Superior temporal gyrus (tissue), 1 donor: ENCODE results near the gene DHX16.
"Not testable (repeated sequence)": the region's sequence is repeated elsewhere in the genome, so short reads cannot be mapped to it uniquely, and the experiment has no call there.

ENCODE experiments used
- DNase-seq: peaks from one replicate; pipeline ENCODE4 v3.0.0-alpha.2; 2016; ENCODE audit errors: extremely low spot score

The DHX16 gene

DNA sequence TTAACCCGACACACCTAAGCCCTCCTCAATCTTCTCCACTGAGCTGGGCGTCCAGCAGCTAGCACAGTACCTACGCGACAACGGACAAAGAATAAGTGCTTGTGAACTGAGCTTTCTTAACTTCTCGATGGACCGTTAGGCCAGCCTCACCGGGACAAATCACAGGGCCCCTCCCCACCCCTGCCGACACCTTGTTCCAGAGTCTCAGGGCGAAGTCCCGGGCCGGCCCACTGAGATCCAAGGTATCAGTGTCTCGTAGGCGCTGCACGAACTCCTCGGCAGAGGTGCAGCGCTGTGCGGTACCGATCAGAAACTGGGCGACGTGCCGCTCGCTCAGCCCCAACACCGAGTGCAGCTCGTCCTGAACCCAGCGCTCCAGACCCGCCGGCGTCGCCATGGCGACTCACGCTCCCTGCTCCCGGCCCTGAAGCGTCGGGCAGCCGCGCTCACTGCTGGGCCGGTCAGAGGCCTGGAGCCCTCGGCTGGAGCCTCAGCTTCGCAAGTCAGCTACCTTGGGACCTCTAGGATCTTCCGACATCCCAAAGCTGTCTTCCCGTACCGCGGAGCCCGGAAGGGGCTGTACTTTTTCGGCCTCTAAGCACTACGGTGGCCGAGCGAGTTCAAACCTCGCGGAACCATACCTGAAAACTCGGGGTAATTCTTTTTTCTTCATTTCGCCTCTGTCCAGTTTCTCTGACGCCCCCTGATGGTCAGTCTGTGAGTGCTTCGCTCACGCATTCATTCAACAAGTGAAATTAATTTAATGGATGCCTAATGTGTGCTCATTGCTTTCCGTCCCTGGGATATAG, at the start of gene DHX16:
DHX16 (minus strand) TSS at position 562 of the 809 bp plus-strand sequence; CDS start at position 397, 165 bp downstream.
- peak; percentile 97 for DNase-seq

DNA sequence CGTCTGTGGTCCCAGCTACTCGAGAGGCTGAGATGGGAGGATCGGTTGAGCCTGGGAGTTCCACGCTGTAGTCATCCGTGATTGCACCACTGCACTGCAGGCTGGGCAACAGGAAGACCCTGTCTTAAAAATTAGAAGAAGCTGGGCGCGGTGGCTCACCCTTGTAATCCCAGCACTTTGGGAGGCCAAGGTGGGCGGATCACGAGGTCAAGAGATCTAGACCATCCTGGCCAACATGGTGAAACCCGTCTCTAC, 49.1 kb upstream of the DHX16 start:
- DNase-seq = not testable (repeated sequence)

DNA sequence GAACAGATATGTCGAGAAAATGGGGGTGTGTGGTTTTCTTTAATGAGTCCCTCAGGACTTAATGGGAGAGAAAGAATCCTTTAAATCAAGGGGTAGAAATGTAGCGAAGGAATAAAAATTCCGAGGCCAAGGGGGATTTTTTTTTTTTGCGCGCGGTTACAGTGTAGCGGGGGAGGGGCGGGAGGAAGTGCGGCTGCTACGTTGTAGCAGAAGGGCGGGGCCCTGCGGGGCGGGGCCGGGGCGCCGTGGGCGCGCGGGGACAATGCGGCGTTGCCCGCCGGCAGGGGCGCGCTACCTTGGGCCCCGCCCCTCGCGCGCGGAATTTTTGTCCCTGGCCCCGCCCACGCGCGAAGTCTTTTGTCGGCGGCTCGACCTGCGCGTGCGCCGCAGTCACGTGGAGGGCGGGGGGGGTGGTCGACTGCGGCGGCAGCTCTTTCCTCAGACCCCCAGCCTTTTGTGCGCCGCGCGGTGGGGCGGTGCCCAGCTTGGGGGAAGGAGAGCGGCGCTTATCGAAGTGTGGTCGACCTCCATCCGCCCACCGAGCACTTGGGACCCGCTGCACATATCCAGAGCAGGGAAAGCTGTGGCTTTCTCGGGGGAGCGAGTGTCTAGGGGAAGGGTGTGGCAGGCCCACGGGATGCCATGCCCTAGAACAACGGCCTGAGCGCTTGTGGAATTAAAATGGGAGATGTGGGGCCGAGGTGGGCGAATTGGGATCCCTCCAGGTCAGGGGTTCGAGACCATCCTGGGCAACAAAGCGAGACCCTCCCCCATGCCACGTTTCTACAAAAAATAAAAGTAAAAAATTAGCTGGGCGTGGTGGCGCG, 48.6 kb upstream of the DHX16 start:
- peak; percentile 83 for DNase-seq

DNA sequence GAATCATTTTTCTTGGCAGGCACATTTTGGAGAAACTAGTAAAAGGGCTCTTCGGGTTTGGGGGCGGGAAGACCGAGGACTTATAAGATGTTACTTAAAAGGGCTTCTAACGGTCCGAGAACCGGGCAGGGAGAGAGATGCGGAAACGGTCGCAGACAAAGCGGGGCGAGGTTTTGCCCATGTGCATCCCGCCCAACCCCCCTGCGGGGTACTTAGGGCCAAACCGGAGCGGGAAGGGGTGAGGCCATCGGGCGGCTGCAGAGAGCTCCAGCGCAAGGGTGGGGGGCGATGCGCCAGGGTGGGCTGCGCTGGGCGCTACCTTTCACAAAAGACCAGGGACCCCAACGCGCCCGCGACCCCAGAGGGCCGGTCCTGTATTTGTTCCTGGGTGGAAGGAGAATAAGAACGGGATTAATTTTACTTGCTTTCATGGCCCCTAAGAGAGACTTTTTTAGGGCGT, 48.0 kb upstream of the DHX16 start:
- DNase-seq = peak; percentile 57

DNA sequence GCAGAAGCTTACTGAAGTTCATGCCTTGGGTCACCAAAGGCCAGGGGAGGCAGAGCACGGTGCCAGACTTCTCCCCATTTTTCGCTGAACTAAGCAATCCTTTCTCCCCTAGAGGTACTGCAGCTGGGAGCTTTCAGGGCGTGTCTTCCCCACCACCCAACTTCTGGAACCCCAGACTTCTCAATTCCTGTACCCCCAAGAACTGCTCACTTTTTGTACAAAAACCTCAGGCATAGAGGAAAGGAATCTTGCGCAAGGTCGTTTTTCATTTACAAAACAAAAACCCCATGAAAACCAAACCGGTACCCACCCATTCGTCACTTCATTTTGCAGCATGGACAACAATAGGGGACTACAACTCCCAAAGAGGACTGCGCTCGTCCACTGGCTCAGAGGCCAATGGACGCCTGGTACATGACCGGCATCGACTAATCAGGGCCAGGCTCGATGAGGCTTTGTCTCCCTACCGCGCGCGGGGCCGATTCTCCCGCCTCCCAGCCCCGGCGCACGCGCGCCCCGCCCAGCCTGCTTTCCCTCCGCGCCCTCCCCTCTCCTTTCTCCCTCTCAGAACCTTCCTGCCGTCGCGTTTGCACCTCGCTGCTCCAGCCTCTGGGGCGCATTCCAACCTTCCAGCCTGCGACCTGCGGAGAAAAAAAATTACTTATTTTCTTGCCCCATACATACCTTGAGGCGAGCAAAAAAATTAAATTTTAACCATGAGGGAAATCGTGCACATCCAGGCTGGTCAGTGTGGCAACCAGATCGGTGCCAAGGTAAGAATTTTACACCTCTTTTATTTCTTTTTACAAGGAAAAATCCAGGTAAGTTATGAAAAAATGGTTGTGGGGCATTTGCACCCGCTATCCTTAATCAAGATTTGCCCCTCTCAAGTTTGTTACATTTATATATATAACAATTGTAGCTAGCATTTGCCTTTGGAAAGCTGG, 47.3 kb upstream of the DHX16 start, which contains the start of gene TUBB:
TUBB (plus strand) TSS at position 562 of the 947 bp plus-strand sequence; CDS start at position 717, 155 bp downstream.
- peak; percentile 98 for DNase-seq

DNA sequence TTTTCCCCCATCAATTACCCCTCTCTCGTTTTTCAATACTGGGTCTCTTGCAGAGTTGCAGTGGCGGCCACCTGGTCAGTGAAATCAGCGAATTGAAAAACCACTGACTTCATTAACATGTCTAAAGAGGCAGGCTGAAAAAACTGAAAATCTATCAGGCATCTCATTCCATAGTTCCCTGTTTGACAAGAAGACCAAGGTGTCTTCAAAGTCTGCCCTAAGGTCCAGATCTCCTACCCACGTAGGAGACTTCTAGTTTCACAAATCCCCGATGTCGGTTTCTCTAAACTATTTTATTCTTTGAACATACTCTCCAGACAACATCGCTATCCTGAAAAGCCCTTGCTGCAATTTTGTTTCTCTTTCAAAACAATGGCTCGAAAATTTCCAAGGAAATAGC, 46.5 kb upstream of the DHX16 start:
- no peak for DNase-seq

DNA sequence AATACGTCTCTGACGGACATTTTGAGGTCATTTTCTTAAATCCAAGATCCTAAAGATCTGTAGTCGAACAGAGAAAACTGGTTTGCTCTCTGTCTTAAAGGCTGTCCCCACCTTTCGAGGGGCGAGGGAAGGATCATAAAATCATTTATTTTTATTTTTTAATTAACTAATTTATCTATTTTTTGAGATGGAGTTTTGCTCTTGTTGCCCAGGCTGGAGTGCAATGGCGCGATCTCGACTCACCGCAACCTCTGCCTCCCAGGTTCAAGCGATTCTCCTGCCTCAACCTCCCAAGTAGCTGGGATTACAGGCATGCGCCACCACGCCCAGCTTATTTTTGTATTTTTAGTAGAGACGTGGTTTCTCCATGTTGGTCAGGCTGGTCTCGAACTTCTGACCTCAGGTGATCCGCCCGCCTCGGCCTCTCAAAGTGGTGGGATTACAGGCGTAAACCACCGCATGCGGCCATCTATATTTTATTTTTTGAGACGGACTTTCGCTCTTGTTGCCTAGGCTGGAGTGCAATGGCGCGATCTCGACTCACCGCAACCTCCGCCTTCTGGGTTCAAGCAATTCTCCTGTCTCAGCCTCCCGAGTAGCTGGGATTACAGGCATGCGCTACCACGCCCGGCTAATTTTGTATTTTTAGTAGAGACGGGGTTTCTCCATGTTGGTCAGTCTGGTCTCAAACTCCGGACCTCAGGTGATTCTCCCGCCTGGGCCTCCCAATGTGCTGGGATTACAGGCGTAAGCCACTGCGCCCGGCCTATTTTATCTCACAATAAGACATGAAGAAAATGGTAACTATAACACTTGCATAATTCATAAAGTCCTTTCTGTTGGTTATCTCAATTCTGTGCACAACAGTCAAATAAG, 45.3 kb upstream of the DHX16 start:
- DNase-seq = not testable (repeated sequence)

DNA sequence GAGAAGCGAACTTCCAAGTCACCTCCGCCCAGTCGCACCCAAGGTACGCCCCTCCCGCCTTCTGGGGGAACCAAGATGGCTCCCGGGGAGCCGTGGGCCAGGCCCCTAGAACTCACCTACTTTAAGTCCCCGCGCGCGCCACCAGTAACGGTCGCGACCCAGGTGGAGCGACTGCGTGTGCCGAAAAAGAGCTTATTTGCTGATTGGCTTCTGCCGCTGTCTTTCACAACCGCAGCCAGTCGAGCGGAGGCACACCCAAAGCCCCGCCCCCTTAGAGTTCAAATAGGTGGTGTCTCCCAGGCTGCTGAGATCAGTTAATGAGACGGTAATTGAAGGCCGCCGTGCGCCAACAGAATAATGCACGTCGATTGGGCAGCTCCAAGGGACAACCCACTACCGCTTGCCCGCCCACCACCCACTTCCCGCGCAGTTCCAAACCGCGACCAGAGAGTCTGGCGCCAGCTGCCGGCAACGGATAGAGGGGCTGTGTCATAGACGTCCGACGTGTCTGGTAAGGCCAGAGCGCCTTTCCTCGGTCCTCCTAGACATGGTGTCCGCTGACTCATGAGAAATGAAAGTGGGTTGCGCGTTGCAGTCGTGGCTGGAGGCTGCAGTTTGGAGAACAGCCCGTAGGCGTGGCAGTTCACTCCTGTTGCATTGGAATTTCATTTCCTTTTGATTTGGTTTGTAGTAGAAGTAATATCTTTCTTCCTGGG, 44.5 kb upstream of the DHX16 start, which contains the start of gene MDC1:
MDC1 (minus strand) TSS at position 153 of the 716 bp plus-strand sequence. CDS start 2,106 bp downstream, outside the sequence.
- peak; percentile 99 for DNase-seq

DNA sequence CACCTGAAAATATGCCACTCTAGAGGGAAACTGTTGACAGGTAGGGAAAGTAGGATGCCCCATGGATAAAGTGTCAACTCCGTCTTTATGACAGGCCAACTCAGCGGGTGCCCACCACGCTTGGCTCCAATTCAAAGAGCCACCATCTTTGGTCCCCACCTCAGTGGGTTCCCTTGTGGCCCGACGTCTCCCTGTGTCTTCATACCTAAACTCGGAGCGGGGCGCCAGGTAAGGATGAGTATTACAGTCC, 44.0 kb upstream of the DHX16 start:
- peak; percentile 22 for DNase-seq

DNA sequence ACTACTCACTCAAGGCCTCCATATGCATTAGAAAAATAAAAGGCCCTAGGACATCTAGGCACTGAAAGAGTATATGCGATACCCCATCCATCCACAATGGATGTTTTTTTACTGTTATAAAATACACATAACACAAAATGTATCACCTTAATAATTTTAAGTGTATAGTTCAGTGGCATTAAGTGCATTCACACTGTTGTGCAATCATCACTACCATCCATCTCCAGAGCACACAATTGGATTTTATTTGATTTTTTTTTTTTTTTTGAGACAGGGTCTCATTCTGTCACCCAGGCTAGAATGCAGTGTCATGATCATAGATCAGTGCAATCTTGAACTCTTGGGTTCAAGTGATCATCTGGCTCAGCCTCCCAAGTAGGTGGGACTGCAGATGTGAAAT, 41.5 kb upstream of the DHX16 start:
- DNase-seq = no peak

DNA sequence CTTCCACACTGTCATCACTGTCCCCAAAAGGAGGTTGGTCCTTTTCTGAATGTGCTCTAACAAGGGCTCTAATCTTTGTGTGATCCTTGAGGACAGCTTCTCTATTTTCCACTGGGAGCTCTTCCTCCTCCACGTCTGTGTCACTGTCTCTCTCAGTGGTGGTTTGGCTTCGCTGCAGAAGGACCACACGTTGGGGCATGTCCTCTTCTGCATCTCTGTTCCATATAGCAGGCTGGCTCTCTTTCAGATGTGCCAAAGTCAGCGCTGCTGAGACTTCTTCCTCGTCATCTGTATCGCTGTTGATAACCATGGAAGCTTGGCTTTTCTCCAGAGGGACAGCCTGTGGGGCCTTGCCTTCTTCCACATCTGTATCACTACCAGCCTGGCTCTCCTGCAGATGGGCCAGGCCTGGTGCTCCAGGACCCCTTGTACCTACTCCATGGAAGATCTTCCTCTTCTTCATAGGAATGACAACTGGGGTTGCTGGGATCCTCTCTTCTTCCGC, 39.7 kb upstream of the DHX16 start:
- no peak for DNase-seq

DNA sequence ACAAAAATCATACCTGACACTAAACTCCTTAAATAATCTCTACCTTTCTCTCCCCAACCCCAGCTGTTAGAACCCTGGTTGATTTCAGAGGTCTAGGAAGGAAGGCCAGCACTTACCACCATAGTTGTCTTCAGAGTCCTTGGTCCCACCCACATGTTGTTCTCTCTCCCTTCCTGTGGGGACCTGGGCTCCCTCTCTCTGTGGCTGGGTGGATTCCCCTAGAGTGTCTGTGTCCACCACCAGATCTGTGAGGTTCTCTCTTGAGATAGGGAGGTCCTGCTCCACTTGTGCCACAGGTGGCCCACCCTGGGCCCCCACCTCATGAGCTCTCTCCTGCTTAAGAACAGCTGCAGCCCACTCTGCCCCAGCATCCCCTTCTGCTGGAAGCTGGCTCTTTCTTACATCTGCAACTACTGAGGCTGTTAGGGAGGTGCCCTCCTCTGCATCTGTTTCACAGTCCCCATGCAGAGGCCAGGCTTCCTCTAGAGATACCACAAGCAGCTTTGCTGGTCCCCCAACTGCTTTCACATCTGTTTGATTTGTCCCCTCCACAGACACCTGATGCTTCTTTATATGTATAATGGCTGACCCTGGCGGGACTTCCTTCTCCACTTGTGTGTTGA, 39.1 kb upstream of the DHX16 start:
- DNase-seq = no peak

DNA sequence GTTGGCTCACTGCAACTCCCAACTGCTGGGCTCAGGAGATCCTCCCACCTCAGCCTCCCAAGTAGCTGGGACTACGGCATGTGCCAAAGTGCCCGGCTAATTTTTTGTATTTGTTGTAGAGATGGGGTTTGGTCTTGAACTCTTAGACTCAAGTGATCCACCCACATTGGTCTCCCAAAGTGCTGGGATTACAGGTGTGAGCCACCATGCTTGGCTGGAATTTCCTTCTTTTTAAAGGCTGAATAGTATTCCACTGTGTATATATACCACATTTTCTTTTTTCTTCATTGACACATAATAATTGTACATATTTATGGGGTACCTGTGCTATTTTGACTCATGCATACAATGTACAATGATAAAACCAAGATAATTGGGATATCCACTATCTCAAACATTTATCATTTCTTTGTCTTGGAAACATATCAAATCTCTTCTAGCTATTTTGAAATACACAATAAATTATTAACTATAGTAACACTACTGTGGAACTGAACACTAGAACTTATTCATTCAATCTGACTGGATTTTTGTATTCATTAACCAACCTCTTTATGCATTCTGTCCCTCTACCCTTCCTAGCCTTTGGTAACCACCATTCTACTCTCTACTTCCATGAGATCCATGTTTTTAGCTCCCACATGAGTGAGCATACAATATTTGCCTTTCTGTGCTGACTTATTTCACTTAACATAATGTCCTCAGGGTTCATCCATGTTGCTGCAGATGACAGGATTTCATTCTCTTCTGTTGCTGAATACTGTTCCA, 36.5 kb upstream of the DHX16 start:
- no peak for DNase-seq

DNA sequence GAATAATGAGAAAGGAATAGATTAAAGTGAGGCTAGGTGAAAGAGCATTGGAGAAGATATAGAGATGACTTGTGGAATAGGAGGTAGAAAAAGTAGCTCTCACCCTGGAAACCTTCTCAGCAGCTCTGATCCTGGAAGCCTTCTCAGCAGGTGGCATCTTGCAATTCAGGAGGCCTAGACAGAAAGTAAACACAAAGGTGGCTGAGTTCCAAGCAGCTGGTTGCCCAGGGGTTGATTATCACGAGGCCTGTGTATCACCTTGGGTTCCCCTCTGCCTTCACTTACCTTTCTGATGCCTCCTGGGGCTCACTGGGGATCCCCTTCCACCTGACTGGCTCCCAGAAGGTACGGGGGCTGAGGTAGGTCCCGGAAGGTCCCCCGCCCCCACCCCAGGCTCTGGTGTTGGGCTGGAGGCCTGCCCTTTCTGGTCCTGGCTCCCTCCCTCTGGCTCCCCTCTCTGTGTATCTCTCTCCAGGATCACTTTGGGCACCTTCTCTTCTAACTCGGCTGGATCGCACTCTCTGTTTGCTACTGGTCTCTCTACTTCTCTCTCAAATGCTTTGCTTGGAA, 34.6 kb upstream of the DHX16 start:
- DNase-seq = no peak

DNA sequence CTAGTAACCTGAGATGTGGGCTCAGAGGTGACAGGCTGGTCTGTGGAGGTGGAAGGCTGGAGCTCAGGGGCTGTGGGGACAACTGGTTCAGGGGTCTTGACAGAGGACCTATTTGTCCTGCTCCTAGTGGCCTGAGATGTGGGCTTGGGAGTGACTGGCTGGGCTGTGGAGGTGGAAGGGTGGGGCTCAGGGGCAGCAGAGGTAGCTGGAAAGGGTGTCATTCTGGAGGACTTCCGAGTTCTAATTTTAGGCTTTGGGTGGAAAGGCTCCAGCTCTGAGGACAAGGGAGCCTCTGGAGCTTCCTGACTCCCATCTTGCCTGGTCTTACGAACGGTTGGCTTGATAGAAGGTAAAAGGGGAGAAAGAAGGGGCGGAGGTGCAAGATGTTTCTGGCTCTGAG, 32.8 kb upstream of the DHX16 start:
- no peak for DNase-seq

DNA sequence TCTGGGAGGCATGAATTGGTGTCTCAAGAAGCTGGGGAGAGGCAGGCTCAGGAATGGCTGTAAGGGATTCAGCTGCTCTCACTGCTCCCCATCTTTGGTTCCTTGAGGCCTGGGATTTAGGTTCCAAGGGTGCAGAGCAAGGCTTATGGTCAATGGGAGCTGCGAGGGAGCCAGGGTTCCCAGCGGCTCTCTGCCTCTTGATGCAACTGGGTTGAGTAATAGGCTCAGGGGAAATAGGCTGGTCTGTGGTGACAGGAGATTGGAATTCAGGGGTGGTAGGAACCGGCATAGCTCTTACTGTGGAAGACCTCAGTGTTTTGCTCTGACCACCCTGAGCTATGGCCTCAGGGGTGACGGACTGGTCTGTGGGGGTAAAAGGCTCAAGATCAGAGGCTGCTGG, 31.0 kb upstream of the DHX16 start:
- DNase-seq = no peak

DNA sequence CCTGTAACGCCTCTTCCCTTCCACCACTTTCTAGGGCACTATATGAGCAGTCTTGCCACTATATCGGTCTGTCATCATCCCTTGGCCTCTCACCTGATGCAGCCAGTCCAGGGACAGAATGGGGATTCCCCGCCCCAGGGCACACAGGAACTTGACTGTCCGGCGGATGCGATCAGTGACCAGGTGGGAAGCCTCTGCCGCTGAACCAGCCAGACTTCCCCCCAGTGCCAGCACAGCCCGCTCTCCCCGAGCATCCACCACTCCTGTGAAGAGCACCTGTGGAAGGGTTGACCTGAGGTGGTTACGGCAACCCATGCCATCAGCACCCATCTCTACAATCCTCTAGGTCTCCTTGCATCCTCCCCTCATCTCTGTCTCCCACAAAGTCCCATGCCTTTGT, 30.2 kb upstream of the DHX16 start:
- DNase-seq = no peak

DNA sequence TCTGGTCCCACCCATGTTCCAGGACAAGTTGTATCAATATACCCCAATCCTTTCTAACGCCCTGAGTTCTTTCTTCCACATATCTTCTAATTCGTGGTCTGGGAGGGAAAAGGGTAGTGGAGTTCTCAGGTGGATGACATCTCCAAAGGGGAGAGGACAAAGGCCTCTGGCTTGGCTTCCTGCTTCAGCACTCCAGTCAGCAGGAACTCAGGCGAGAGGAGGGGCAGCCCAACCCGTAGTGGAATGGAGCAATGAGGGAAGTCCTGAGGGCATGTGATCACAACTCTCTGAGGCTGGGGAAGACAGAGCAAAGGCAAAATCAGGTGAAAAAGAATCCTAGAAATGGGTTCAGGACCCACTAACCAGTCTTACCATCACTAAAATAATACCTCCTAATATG, 27.5 kb upstream of the DHX16 start:
- DNase-seq = no peak

DNA sequence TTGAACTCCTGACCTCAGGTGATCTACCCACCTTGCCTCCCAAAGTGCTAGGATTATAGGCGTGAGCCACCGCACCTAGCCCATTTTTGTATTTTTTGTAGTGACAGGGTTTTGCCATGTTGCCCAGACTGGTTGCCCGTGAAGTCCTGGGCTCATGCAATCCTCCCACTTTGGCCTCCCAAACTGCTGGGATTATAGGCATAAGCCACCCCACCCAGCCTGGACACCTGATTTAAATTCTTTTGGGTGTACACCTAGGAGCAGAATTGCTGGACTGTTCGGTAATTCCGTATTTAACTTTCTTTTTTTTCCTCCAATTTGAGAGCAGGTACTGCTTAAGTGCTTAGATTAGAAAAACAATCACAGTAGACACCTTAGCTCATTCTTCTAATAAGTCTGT, 23.6 kb upstream of the DHX16 start:
- DNase-seq = no peak
